H1 (cell line): ENCODE measurements around the gene SLCO1C1. TPM values are rescaled to one million over a fixed set of nuclear protein-coding genes. Genes with fewer than 3 reads are reported as not detected.

Experiments
- CHD7 ChIP-seq: fragments of 300-600 bp; sonication (generic); IDR thresholded peaks from 2 replicates; pipeline ENCODE4 v1.7.1; 2012; ENCODE audit warnings: low read length, moderate library complexity, mild to moderate bottlenecking, inconsistent platforms; ENCODE audit not compliant: insufficient replicate concordance
- SP2 ChIP-seq: IDR thresholded peaks from 2 replicates; pipeline ENCODE4 v1.6.1; 2012; ENCODE audit warnings: mild to moderate bottlenecking, low read length, inconsistent platforms
- TBP ChIP-seq: IDR thresholded peaks from 2 replicates; pipeline ENCODE4 v1.6.1; 2011; ENCODE audit warnings: low read depth, low read length, improper control_type of control experiment
- polyA plus RNA-seq, 7 experiments: library from polyadenylated mRNA; depleted of rRNA in 3 of 7; stranded (reverse) in 5 of 7; unstranded in 2 of 7; fragments of >200 nt in 5 of 7; fragments of 200-250 nt in 2 of 7; gene quantifications; 1 replicate in 5 of 7; 2 replicates in 1 of 7; 4 replicates in 1 of 7; pipeline versions ENCODE4 v1.2.1 to v1.2.3, GENCODE V29; 2011 to 2013; ENCODE audit warnings: missing spikeins in 2 of 7, mixed read lengths in 2 of 7
- total RNA-seq: library from RNA; stranded (reverse); fragmentation: NEBNext Ultra II Directional; extraction: Animal tissue kit (Norgen Biotek cat#: 25700); gene quantifications from 2 replicates; pipeline ENCODE4 v1.2.1, GENCODE V29; 2021

The SLCO1C1 gene
- total and polyA plus RNA-seq, 2 of the 8 experiments (the other 6 are each of a cell fraction or from before 2014, with no cell fraction given), result 0.18 to 0.74 TPM

- TF ChIP-seq CHD7 (no peak), TBP (no peak), SP2 (no peak)
Measured at GRCh38 chr12:20731274-20731673, 36.1 kb downstream of the SLCO1C1 start (continued).
